H1 (cell line): ENCODE data around the gene PLEKHS1. TPM values are rescaled to one million over a fixed set of nuclear protein-coding genes. Genes with fewer than 3 reads are reported as not detected.

ENCODE experiments used
- CTCF ChIA-PET: fragments of 300-600 bp; sonication (Branson Sonifier 250); formaldehyde crosslinking; loops from one replicate; lab custom pipeline; 2021; ENCODE audit not compliant: partially characterized antibody; lab: Charles Lee
- POLR2A ChIA-PET: fragments of 300-600 bp; sonication (Branson Sonifier 250); formaldehyde crosslinking; loops from one replicate; lab custom pipeline; 2021; ENCODE audit warnings: inconsistent platforms; ENCODE audit not compliant: partially characterized antibody; lab: Charles Lee
- DNase-seq, 2 experiments: peaks; one replicate each; pipeline versions ENCODE4 v3.0.0 to v3.0.0-alpha.2; 2010 to 2022; ENCODE audit warnings: low spot score in 2 of 2, low read depth in 1 of 2, mixed read lengths in 1 of 2
- FAIRE-seq: peaks from 2 replicates; lab custom pipeline; 2011; peaks lifted over from hg19 to GRCh38; lab: Jason Lieb, UNC
- H2AFZ ChIP-seq: 2 replicates; pipeline ENCODE4 v1.8.1; 2012; ENCODE audit warnings: low read length, inconsistent platforms
- H2AK5ac ChIP-seq: 2 replicates; pipeline ENCODE4 v1.6.1; 2013; ENCODE audit warnings: low read depth, low read length
- H2BK120ac ChIP-seq: replicated peaks from 2 replicates; pipeline ENCODE3; 2013; ENCODE audit warnings: low read depth, low read length, inconsistent platforms
- H2BK12ac ChIP-seq: 2 replicates; pipeline ENCODE4 v1.6.1; 2013; ENCODE audit warnings: low read depth, low read length
- H2BK15ac ChIP-seq: 2 replicates; pipeline ENCODE4 v1.6.1; 2013; ENCODE audit warnings: low read length
- H2BK20ac ChIP-seq: 2 replicates; pipeline ENCODE4 v1.6.1; 2013; ENCODE audit warnings: low read length
- H2BK5ac ChIP-seq: 2 replicates; pipeline ENCODE4 v1.6.1; 2013; ENCODE audit warnings: low read depth, low read length
- H3K14ac ChIP-seq: 2 replicates; pipeline ENCODE4 v1.6.1; 2013; ENCODE audit warnings: inconsistent platforms; ENCODE audit not compliant: insufficient read length
- H3K18ac ChIP-seq: 2 replicates; pipeline ENCODE4 v1.6.1; 2013; ENCODE audit warnings: low read length; ENCODE audit errors: extremely low read depth
- H3K23ac ChIP-seq: 2 replicates; pipeline ENCODE4 v1.6.1; 2013; ENCODE audit warnings: inconsistent platforms; ENCODE audit not compliant: insufficient read length
- H3K23me2 ChIP-seq: 2 replicates; pipeline ENCODE4 v1.6.1; 2013; ENCODE audit warnings: low read depth, low read length
- H3K27ac ChIP-seq: 2 replicates; pipeline ENCODE4 v1.6.1; 2011; ENCODE audit warnings: low read depth, low read length, inconsistent platforms
- H3K27me3 ChIP-seq, 4 experiments: replicated peaks in 1 of 4; 1 replicate in 1 of 4; 2 replicates in 3 of 4; pipeline versions ENCODE4 v1.6.1 to v1.8.1; 2011 to 2013; ENCODE audit warnings: low read length in 3 of 4, mild to moderate bottlenecking in 3 of 4, inconsistent platforms in 2 of 4, mixed read lengths in 2 of 4, moderate library complexity in 1 of 4; ENCODE audit not compliant: control insufficient read depth in 3 of 4, insufficient read depth in 3 of 4; ENCODE audit errors: extremely low read depth in 1 of 4
- H3K36me3 ChIP-seq, 4 experiments: 2 replicates each; pipeline versions ENCODE4 v1.6.1 to v1.8.1; 2011 to 2013; ENCODE audit warnings: mild to moderate bottlenecking in 4 of 4, low read length in 3 of 4, moderate library complexity in 2 of 4, control low read depth in 1 of 4, inconsistent platforms in 1 of 4; ENCODE audit not compliant: insufficient read depth in 4 of 4, control insufficient read depth in 2 of 4
- H3K4ac ChIP-seq: replicated peaks from 2 replicates; pipeline ENCODE3; 2013; ENCODE audit warnings: low read length, low read depth, mixed read lengths, inconsistent platforms; ENCODE audit not compliant: insufficient read length
- H3K4me1 ChIP-seq, 4 experiments: replicated peaks in 1 of 4; 1 replicate in 1 of 4; 2 replicates in 3 of 4; pipeline versions ENCODE4 v1.6.1 to v1.8.1; 2011 to 2013; ENCODE audit warnings: low read length in 3 of 4, inconsistent platforms in 2 of 4, mixed read lengths in 1 of 4; ENCODE audit not compliant: insufficient read depth in 4 of 4, control insufficient read depth in 3 of 4
- H3K4me2 ChIP-seq, 2 experiments: 2 replicates each; pipeline versions ENCODE4 v1.6.1 to v1.8.1; 2011 to 2013; ENCODE audit warnings: low read depth in 2 of 2, low read length in 2 of 2, control low read depth in 1 of 2, inconsistent platforms in 1 of 2, mild to moderate bottlenecking in 1 of 2; ENCODE audit not compliant: insufficient read depth in 1 of 2
- H3K4me3 ChIP-seq, 4 experiments: fragments of 200-600, 300-600 bp in 1 of 4; sonication (generic), shearing (Covaris generic), sonication (Bioruptor Twin) in 1 of 4; 2 replicates each; pipeline versions ENCODE4 v1.5.1 to v1.8.1; 2011 to 2016; ENCODE audit warnings: low read length in 4 of 4, low read depth in 3 of 4, control low read depth in 2 of 4, inconsistent platforms in 2 of 4, mild to moderate bottlenecking in 2 of 4, mixed read lengths in 1 of 4, moderate library complexity in 1 of 4; ENCODE audit not compliant: insufficient read depth in 2 of 4; ENCODE audit errors: extremely low read depth in 1 of 4
- H3K56ac ChIP-seq: replicated peaks from 2 replicates; pipeline ENCODE3; 2013; ENCODE audit warnings: low read depth, mild to moderate bottlenecking, mixed read lengths, low read length, inconsistent platforms; ENCODE audit not compliant: insufficient read length
- H3K79me1 ChIP-seq: 2 replicates; pipeline ENCODE4 v1.6.1; 2013; ENCODE audit warnings: low read depth, low read length, control low read depth
- H3K79me2 ChIP-seq, 2 experiments: 2 replicates each; pipeline versions ENCODE4 v1.6.1 to v1.8.1; 2012 to 2013; ENCODE audit warnings: low read length in 2 of 2, mild to moderate bottlenecking in 2 of 2, inconsistent platforms in 1 of 2; ENCODE audit not compliant: insufficient read depth in 2 of 2, control insufficient read depth in 1 of 2
- H3K9ac ChIP-seq, 4 experiments: replicated peaks in 1 of 4; 1 replicate in 1 of 4; 2 replicates in 3 of 4; pipeline versions ENCODE4 v1.6.1 to v1.8.1; 2011 to 2013; ENCODE audit warnings: low read depth in 3 of 4, low read length in 3 of 4, control low read depth in 2 of 4, mild to moderate bottlenecking in 2 of 4, moderate library complexity in 2 of 4, inconsistent platforms in 1 of 4; ENCODE audit errors: extremely low read depth in 1 of 4
- H3K9me3 ChIP-seq, 2 experiments: 2 replicates each; pipeline versions ENCODE4 v1.6.1 to v1.8.1; 2012 to 2013; ENCODE audit warnings: mild to moderate bottlenecking in 2 of 2, moderate library complexity in 2 of 2, control low read depth in 1 of 2, inconsistent platforms in 1 of 2, low read depth in 1 of 2, low read length in 1 of 2, mixed read lengths in 1 of 2; ENCODE audit not compliant: insufficient read depth in 2 of 2
- H4K20me1 ChIP-seq, 2 experiments: replicated peaks in 1 of 2; 2 replicates each; pipeline versions ENCODE3 to v1.8.1; 2011 to 2013; ENCODE audit warnings: inconsistent platforms in 2 of 2, low read length in 2 of 2, mild to moderate bottlenecking in 1 of 2; ENCODE audit not compliant: insufficient read depth in 2 of 2, control insufficient read depth in 1 of 2
- H4K5ac ChIP-seq: 2 replicates; pipeline ENCODE4 v1.6.1; 2013; ENCODE audit warnings: low read length, low read depth, mixed read lengths, inconsistent platforms; ENCODE audit not compliant: insufficient read length
- H4K8ac ChIP-seq: 2 replicates; pipeline ENCODE4 v1.8.0; 2013; ENCODE audit warnings: mild to moderate bottlenecking, moderate library complexity, low read length, inconsistent platforms; ENCODE audit not compliant: insufficient read depth; ENCODE audit errors: extremely low read depth
- H4K91ac ChIP-seq: replicated peaks from 2 replicates; pipeline ENCODE3; 2013; ENCODE audit warnings: low read length, mixed read lengths, inconsistent platforms; ENCODE audit not compliant: insufficient read length
- ASH2L ChIP-seq: fragments of 200-600, 300-600 bp; sonication (generic); IDR thresholded peaks from one replicate; pipeline ENCODE4 v1.7.1; 2017; ENCODE audit warnings: low read length
- ATF3 ChIP-seq: IDR thresholded peaks from 2 replicates; pipeline ENCODE4 v1.6.1; 2011; ENCODE audit warnings: low read depth, mild to moderate bottlenecking, low read length; ENCODE audit not compliant: insufficient read depth
- CBX8 ChIP-seq: fragments of 300-800, 300-1000 bp; sonication (generic); IDR thresholded peaks from 2 replicates; pipeline ENCODE4 v1.7.1; 2016; ENCODE audit warnings: low read depth, low read length, borderline replicate concordance
- CEBPB ChIP-seq: IDR thresholded peaks from 2 replicates; pipeline ENCODE4 v1.6.1; 2012; ENCODE audit warnings: low read depth, low read length
- EGR1 ChIP-seq: IDR thresholded peaks from 2 replicates; pipeline ENCODE4 v1.6.1; 2011; ENCODE audit warnings: low read depth, low read length, borderline replicate concordance
- EZH2 ChIP-seq: fragments of 200-600 bp; sonication (generic); IDR thresholded peaks from 2 replicates; pipeline ENCODE4 v1.7.1; 2012; ENCODE audit warnings: low read depth, mild to moderate bottlenecking, moderate library complexity, low read length, inconsistent platforms; ENCODE audit not compliant: severe bottlenecking
- GTF2F1 ChIP-seq: IDR thresholded peaks from 2 replicates; pipeline ENCODE4 v1.6.1; 2012; ENCODE audit warnings: low read depth, low read length, improper control_type of control experiment, borderline replicate concordance
- KDM5A ChIP-seq: fragments of 200-600 bp; IDR thresholded peaks from 2 replicates; pipeline ENCODE4 v1.7.1; 2012; ENCODE audit warnings: mild to moderate bottlenecking, low read length, inconsistent platforms, mixed read lengths
- MAX ChIP-seq: IDR thresholded peaks from 2 replicates; pipeline ENCODE4 v1.6.1; 2012; ENCODE audit warnings: inconsistent platforms
- NRF1 ChIP-seq: IDR thresholded peaks from 2 replicates; pipeline ENCODE4 v1.6.1; 2011; ENCODE audit warnings: mild to moderate bottlenecking, low read depth, low read length, improper control_type of control experiment
- POLR2A ChIP-seq, 2 experiments: IDR thresholded peaks; 1 replicate in 1 of 2; 2 replicates in 1 of 2; pipeline ENCODE4 v1.6.1; 2011; ENCODE audit warnings: low read depth in 2 of 2, low read length in 2 of 2, mild to moderate bottlenecking in 2 of 2; ENCODE audit errors: control extremely low read depth in 1 of 2
- SP2 ChIP-seq: IDR thresholded peaks from 2 replicates; pipeline ENCODE4 v1.6.1; 2012; ENCODE audit warnings: mild to moderate bottlenecking, low read length, inconsistent platforms
- SP4 ChIP-seq: IDR thresholded peaks from 2 replicates; pipeline ENCODE4 v1.6.1; 2012; ENCODE audit warnings: low read length, inconsistent platforms
- TBP ChIP-seq: IDR thresholded peaks from 2 replicates; pipeline ENCODE4 v1.6.1; 2011; ENCODE audit warnings: low read depth, low read length, improper control_type of control experiment
- WGBS, 2 experiments: shearing (Covaris generic) in 1 of 2; methylation state at CpG; one replicate each; pipeline versions ENCODE4 v1.1.6 to v1.1.7; 2013 to 2015; ENCODE audit warnings: low lambda C conversion rate in 2 of 2, mixed read lengths in 2 of 2, inconsistent platforms in 1 of 2, low coverage in 1 of 2, missing lambda C conversion rate in 1 of 2; ENCODE audit not compliant: insufficient replicate concordance in 2 of 2, insufficient coverage in 1 of 2, insufficient read length in 1 of 2; ENCODE audit errors: extremely low coverage in 1 of 2, missing lambda C conversion rate in 1 of 2; 5-methylcytosine and 5-hydroxymethylcytosine counted together
- polyA plus RNA-seq, 7 experiments: library from polyadenylated mRNA; depleted of rRNA in 3 of 7; stranded (reverse) in 5 of 7; unstranded in 2 of 7; fragments of >200 nt in 5 of 7; fragments of 200-250 nt in 2 of 7; gene quantifications; 1 replicate in 5 of 7; 2 replicates in 1 of 7; 4 replicates in 1 of 7; pipeline versions ENCODE4 v1.2.1 to v1.2.3, GENCODE V29; 2011 to 2013; ENCODE audit warnings: missing spikeins in 2 of 7, mixed read lengths in 2 of 7
- total RNA-seq: library from RNA; stranded (reverse); fragmentation: NEBNext Ultra II Directional; extraction: Animal tissue kit (Norgen Biotek cat#: 25700); gene quantifications from 2 replicates; pipeline ENCODE4 v1.2.1, GENCODE V29; 2021

Gene PLEKHS1
- total and polyA plus RNA-seq, 2 of the 8 experiments (the other 6 are each of a cell fraction or from before 2014, with no cell fraction given), result not detected

- Histone ChIP-seq H3K9ac (no peak overlapping the region), H3K4ac (no peak overlapping the region), H2AFZ (no peak overlapping the region; the same call in 1 of the 2 replicates), H3K4me1 (no peaks in the 10 kb centered on the region), H2BK5ac (no peak overlapping the region), H2BK20ac (no peak overlapping the region), H4K8ac (no peak overlapping the region), H4K20me1 (no peaks in the 10 kb centered on the region), H3K27ac (no peak overlapping the region), H2BK12ac (no peak overlapping the region), H3K56ac (no peak overlapping the region), H3K18ac (no peak overlapping the region), H3K14ac (no peak overlapping the region), H2BK15ac (no peak overlapping the region), H3K79me1 (no peaks in the 10 kb centered on the region), H4K5ac (no peak overlapping the region), H3K4me2 (no peak overlapping the region), H3K27me3 (no peaks in the 10 kb centered on the region), H3K79me2 (no peaks in the 10 kb centered on the region), H3K23me2 (no peaks in the 10 kb centered on the region), H3K23ac (no peak overlapping the region), H4K91ac (no peak overlapping the region), H3K9me3 (no peaks in the 10 kb centered on the region), H2BK120ac (no peak overlapping the region), H3K4me3 (no peak overlapping the region), H3K36me3 (no peaks in the 10 kb centered on the region), H2AK5ac (no peak overlapping the region)
- CTCF ChIA-PET, result interaction anchor here (1.1 kb wide), 1 partner anchor 53 kb away, joined by 3 read pairs; no protein-coding TSS in a partner anchor
- DNase-seq (no peak), FAIRE-seq (no peak)
- 88% methylated on average over 3 of the region's 3 CpGs; no CpG with 5 or more reads in 1 of the 2 experiments for WGBS, 2 experiments
- POLR2A ChIA-PET, result no interaction called here
- TF ChIP-seq MAX (no peak), SP2 (no peak), EZH2 (no peak), NRF1 (no peak), EGR1 (no peak), POLR2A (IDR thresholded peaks at IDR 0.05; ENCODE audit: control extremely low read depth in 1 of 2, low read depth in 2 of 2, low read length in 2 of 2) (no peak), TBP (no peak), CEBPB (no peak), CBX8 (no peak), KDM5A (no peak), SP4 (no peak), GTF2F1 (no peak), ASH2L (no peak), ATF3 (no peak)
Measured at GRCh38 chr10:113746217-113746957, 5.1 kb upstream of the PLEKHS1 start.
